Stimulated activated CD4-positive, alpha-beta T cell treated with anti-CD3 and anti-CD28 coated beads, Interleukin-1b, Interleukin-23, amount 100 ng/mL, for 4 hours (primary cell): ENCODE data around the gene RBMX2.

Source experiments
- DNase-seq, 2 donors: peaks; one replicate each; pipeline ENCODE4 v3.0.0-alpha.2; 2020; ENCODE audit warnings: low read depth in 2 of 2

The RBMX2 gene

DNA sequence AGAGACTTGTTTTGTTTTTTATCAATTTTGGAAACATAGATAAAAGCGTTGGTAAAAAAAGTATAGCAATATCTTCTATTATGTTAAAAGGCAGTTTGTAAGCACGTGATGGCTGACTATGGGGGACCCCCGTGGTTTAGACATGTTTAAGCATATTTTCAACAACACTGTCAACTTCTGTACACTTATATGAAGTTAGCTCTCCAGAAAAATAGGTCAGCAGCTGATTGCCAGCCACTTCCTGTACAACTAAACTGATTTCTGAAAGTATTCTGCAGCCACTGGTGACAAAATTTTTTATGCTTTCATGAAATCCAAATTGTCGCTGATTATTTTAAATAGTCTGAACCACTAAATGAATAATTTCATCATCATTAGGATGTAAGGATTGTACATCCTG, 45.2 kb downstream of the RBMX2 start:
- DNase-seq: no peak
